Measurements from ENCODE around the gene USP9X.
"Not testable (repeated sequence)": the region's sequence is repeated elsewhere in the genome, so short reads cannot be mapped to it uniquely, and the experiment has no call there.

Gene USP9X

DNA sequence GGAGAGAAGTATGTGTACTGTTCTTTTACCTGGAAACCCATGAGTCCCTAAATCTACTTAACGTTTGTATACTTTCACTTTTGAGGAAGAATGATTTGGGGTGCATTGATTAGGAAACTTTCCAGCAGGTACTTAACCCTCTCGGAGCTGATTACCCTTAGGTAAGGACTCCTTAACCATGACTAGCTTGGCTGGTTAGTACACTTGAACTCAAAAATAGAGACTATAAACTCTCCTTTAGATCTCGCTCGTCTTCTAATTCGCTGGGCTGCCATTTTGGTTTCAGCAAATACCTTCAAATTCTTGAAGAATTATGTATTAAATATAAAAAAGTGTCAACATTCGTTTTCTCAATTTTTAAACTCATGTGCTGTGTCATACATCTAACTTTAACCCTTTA lies 2.0 kb downstream of the USP9X start:
- DNase-seq = no peak

DNA sequence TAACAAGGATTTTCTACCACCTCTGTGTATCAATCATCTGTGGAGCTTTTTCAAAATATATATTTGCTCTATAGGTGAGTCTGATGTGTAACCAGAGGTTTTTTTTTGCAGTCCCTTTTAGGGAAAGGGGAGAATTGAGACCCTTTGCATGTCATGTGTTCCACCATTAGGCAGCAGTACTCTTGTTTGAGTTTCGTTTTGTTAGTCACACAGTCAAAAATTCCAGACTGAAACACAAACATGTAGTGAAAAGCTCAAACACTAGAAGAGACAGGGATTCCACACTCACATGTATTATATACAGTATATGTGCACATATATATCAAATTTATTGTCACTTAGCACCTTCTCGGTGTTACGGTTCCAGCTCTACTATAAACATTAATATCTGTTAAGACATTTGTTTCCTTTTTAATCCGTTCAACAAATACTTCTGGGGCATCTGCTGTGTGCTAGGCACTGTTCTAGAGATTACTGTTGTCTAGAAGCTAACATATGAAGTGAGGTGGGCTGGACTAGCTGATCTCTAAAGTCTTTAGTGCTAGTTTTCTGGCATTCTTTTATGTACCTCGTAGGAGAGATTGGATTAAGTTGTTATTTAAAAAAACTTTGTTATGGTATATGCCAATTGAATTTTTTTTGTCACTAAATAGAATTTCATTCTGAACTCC lies 5.5 kb downstream of the USP9X start:
- DNase-seq = no peak

DNA sequence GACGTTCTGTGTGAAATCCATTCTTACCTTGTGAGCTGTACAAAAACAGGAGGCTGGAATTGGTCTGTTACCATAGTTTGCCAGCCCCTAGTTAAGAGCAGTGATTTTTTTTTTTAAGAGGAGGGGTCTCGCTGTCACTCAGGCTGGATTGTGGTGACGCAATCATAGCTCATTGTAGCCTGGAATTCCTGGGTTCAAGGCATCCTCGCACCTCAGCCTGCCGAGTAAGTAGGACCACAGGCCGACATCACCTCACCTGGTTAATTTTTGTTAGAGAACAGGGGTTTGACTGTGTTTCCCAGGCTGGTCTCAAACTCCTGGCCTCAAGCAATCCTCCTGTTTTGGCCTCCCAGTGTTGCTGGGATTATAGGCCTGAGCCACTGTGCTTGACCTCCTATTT lies 7.5 kb downstream of the USP9X start:
- DNase-seq = no peak

DNA sequence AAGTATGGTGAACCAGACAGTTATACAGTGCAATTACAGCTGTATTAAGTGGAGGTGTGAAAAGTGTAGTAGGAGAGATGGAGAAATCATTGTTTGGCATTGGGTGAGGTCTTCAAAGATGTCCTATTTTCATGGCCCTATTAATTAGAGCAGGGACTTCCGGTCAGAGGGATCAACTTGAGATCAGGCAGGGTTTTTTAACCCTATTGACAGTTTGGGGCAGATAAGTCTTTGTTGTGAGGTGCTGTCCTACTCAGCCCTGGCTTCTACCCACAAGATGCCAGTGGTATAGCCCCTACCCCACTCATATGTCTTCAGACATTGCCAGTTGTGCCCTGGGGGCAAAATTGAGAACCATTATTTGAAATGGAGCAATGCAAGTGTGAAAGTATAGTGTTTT lies 9.9 kb downstream of the USP9X start:
- DNase-seq = no peak

DNA sequence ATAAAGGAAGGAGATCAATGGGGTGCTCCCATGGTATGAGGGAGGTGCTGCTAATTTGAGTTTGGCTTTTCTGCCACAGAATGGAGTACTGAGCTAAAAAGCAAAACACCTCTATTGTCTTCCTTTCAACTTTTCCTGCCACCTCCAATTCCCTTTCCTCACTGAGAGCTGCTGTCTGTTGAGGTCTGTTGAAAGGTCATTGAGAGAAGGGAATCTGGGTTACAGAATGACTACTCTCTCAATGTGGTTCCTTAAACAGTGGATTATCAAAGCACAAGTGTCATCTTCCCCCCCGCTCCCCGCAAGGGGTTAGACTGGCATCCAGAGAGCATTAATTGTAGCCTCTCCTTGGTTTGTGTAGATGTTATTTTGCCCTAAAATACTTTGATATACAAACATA lies 10.7 kb downstream of the USP9X start:
- no peak for DNase-seq

DNA sequence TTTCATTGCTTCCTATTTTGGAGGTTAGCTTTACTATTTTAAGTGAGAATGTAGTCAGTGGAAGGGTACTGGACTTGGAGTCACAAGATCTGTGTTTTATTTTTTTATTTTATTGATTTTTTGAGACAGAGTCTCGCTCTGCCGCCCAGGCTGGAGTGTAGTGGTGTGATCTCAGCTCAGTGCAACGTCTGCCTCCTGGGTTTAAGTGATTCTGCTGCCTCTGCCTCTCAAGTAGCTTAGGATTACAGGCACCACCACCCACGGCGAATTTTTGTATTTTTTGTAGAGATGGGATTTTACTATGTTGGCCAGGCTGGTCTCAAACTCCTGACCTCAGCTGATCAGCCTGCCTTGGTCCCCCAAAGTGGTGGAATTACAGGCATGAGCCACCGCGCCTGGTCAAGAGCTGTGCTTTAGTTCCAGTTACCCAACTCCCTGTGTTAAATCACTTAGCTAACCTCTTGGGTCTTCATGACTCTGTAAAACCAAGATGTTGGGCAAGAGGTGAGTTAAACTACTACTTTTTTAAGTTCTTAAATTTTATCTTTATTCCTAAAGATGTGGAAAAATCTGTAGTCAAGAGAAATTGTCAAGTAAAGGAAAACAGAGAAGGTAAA lies 11.2 kb downstream of the USP9X start:
- no peak for DNase-seq

DNA sequence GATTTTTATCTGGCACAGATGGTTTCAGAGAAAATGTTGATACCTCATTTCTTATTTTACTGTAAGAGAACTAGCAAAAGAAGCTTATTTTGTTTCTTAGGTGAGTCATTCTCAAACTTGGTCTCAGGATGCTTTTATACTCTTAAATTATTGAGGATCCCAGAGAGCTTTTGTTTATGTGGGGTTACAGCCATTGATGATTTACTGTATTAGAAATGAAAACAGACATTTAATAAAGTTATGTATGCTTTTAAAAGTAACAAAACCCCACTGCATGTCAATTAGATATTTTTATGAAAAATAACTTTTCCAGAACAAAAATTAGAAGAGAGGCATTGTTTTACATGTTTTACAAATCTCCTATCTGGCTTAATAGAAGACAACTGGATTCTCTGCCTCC lies 12.1 kb downstream of the USP9X start:
- DNase-seq = no peak

DNA sequence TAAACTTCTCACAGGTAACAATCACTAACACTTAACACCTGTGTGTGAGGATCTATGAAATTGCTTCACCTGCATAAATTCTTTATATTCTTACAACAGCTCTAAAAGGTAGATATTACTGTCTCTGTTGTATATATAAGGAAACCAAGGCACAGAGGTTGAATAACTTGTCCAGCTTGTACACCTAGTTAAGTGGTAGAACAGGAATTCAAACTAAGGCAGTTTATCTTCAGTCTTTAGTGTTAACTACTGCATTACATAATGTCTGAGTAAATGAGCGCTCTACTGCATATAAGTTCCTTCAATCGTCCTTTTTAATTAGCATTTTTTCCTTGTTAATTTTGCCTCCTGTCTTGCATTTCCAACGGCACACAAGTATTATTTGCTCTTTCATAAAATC lies 15.0 kb downstream of the USP9X start:
- DNase-seq = no peak

DNA sequence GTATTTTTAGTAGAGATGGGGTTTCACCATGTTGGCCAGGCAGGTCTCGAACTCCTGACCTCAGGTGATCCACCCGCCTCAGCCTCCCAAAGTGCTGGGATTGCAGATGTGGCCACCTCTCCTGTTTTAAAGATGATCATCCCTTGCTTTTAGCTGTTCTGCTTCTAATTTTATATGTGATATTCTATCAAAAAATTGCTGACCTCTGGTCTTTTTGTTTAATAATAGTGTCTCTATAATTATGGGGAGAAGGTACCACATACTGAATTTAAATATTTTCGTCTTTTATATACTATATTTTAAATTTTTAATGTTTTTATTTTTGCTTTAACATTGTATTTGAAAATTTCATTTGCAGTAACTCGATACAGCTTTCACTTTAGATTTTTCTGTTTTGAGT lies 15.6 kb downstream of the USP9X start:
- DNase-seq = no peak

DNA sequence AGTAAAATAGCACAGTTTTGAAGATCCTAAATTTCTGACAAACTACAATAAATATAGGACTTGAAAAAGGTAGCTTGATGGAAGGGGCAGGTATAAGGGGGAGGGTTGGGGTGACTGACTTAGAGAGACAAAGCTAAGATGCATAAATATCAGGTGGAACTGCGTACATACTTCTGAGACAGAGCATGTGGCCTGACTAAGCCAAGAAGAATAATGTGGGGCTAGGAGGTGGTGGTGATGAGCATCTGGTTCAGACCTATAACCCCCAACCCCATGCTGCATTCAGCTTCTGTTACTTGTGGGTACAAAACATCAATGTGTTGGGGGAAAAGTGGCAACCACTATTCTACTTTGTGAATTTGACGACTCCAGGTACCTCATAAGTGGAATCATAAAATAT lies 19.8 kb downstream of the USP9X start:
- no peak for DNase-seq

DNA sequence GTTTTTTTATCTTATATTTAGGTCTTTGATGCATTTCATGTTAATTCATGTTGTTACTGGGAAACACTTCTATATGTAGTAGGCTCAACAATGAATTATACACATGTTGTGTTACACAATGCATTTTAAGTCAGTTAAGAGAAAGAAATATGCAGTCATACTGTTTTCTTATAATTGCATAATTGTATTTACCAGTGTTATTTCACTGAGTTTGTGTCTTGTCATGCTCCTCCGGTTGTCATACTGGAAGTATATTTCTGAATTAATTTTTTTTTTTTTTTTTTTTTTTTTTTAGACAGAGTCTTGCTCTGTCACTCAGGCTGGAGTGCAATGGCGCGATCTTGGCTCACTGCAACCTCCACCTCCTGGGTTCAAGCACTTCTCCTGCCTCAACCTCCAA lies 21.0 kb downstream of the USP9X start:
- DNase-seq = not testable (repeated sequence)

DNA sequence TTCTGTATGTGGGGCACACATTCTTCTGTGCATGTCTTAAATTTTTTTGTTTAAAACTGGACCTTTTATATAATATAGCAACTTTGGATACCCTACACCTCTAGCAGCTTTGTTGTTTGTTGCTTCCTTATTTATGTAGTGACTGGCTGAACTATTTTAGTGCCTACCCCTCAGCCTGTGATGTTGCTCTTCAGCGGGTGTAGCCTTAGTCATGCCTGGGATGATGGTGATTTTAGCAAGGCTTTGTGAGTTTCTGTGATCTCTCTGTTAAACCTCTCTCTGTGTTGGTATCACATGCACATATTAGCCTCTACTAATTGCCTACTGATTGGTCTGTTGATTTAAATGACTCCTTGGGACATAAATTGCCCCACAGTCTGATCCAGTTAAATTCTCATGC lies 22.8 kb downstream of the USP9X start:
- DNase-seq = no peak

DNA sequence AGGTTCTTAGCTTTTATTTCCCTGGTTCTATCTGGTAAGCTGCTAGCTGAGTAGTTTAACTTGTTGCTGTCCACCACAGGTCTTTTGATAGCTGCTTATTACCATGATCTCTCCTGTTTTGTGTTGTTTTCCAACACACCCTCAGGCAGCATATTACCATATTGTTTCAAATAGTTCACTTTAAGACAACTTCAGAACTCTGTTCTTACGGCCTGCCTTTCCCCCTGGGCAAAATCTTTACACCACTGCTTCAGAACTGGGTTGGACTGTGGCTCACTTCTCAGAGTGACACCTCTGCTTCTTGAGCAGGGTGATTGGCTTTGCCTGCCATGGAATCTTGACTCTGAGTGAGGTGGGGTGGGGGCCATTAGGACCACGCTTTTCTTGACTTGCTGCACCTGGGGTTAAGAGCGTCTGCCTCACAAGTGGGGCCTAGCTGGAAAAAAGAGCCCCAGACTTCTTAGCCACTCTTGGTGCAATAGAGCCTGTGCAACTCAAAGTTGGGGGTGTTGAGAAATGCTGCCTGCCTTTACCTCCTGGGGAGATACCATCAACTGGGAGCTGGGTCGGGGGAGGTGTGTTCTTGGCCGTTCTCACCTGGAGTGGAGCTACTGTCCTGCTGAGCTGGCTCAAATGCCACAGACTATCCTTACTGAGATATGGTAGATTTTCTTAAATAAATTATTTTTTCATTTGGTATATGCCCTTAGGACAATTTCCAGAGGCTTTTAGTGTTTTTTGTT lies 23.4 kb downstream of the USP9X start:
- DNase-seq = no peak

DNA sequence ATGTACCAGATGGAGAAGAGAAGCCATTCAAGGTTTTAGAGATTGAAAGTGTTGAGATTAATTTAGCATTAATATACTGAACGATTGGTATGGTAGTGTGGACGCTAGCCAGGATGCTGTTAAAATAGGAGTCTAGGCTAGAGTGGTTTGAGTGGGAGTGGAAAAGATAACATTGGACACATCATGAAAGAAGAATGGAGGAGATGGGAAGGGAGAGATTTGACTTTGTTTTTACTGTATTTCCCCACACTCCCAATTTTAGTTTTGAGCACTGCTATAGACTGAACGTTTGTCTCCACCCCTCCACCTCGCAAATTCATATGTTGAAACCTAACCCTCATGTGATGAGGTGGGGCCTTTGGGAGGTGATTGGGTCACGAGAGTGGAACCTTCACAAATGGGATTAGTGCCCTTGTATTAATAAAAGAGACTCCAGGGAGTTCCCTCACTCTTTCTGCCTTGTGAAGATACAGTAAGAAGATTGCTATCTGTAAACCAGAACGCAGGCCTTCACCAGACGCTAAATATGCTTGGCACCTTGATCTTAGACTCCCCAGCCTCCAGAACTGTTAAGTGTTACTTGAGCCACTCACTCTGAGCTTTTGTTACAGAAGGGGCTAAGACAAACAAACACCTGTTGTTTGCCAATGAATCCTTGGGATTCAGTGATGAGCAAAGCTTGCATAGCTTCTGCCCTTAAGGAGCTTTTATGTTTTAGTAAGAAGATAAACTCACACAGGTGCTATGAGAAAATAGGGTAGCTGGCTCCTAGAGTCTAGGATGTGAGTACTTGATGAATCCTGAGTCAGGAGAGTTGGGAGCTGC lies 25.8 kb downstream of the USP9X start:
- DNase-seq = no peak

DNA sequence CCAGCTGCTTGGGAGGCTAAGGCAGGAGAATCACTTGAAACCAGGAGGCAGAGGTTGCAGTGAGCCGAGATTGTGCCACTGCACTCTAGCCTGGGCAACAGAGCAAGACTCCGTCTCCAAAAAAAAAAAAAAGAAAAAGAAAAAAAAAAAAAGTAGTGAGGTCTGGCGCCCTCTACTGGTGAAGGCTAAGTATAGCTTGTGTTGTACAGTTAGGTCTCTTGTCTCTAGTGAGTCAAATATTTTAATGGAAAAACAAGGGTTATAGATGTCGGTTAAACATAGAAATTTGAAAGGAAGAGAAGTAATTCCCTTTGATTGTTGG lies 29.8 kb downstream of the USP9X start:
- peak; percentile 25 for DNase-seq

DNA sequence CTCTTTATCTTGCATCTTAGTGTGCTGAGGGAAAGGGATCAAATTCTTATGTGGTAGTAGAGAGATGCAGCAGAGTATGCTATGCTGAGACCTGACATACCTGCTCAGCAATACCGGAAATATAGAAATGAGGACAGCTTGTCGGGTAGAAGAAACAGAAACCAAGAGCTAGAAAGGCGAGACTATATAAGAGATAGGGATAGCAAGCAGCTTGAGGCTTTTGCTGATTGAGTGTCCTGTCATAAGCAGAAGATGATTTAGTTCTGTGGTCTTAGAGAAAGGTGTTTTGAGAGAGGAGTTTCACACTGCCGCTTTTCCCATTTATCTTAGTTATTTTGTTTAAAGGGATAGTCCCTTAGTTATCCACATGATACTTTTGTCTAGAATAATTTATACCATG lies 31.7 kb downstream of the USP9X start:
- DNase-seq = no peak

DNA sequence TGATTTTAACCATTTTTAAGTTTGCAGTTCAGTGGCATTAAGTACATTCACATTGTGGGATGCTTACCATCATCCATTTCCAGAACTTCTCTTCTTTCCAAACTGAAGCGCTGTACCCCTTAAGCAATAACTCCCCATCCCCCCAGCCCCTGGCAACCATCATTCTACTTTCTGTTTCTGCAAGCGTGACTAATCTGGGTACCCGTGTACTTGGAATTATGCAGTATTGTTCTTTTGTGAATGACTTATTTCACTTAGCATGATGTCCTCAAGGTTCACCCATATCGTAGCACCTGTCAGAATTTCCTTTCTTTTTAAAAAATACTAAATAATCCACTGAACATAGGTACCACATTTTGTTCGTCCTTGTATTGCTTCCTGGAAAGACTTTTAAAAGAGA lies 32.9 kb downstream of the USP9X start:
- DNase-seq = no peak

DNA sequence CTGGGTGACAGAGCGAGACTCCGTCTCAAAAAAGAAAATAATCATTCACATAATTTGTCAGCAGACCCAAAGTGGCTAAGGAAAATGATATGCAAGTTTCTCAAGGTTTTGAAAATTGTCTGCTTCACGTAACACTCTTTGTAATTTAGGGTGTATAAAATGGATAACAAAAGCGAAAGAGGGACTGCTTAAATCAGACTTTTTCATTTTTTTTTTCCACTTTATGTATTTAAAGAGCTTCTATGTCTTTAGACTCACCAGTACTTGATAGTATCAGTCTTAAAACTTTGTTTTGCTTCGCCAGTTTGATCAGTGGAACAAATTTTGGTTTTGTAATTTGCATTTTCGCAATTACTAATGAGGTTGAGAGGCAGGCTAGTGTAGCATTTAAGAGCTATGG lies 34.6 kb downstream of the USP9X start:
- no peak for DNase-seq

DNA sequence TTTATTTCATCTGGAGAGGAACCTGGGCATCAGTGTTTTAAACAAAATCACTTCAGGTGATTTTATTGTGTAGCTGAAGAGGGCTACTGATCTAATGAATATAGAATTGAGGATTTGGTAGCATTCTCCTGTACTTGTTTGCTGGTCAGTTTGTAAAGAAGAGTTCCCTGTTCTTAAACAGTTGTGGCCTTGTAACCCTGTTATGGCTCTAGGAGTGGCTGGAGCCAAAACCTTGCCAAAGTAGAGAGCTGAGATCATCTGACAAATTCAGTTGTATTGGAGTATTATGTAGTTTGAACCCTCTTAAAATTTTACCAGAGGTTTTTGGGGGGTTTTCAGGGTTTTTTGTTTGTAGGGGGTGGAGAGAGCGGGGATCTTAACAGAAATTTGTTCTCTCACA lies 36.5 kb downstream of the USP9X start:
- no peak for DNase-seq

DNA sequence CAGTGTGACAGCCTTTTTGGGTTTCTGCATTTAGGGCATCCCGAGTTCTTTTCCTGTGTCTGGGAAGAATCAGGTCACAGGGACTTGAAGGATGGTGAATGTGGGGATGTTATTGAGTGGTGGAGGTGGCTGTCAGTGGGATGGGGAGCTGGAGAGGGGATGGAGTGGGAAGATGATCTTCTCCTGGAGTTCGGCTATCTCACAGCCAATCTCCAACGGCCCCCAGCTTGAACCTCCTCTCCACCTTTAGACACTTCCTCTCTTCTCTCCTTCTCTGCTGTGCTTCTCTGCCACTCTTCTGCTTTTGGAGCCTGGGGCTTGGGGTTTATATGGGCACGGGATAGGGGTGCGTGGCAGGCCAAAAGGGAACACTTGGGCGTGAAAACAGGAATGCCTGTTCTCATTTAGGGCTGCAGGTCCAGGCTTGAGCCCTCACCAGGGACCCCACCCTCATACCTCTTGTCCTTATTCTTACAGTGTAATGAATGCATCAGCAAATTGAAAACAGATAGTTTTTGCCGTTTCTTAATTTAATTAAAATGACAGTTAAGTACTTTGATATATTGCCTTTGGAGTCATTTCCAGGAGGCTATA lies 37.5 kb downstream of the USP9X start:
- DNase-seq = no peak

DNA sequence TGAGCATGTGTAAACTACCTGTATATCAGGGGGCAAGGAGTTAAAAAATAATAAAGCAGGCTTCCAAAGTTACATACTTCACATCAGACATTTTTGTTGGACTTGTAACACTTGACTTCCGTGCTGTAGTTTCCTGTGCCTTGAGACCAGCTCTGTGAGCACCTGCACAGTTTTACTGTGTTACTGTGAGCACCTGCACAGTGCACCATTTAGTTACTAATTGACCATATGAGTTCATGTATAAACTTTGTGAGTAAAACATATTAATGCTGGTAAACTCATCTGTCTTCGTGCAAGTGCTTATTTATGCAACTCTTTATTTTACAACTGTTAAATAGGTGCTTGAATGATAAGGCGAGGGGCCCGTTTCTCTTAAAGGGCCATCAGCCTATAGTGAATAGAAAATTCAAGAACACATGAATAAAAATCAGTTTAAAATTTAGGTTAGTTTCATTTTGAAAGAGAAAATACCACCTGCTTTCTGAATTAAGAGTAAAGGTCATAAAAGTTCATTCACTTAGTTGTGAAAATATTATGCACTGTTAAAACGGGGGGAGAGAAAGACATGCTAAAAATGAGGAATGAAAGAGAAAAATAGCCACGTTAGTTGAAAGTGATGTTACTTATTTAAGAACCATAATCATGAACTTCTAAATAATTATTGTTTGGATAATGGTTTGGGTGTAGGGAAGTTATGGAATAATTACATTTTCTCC lies 42.4 kb downstream of the USP9X start:
- DNase-seq = no peak

DNA sequence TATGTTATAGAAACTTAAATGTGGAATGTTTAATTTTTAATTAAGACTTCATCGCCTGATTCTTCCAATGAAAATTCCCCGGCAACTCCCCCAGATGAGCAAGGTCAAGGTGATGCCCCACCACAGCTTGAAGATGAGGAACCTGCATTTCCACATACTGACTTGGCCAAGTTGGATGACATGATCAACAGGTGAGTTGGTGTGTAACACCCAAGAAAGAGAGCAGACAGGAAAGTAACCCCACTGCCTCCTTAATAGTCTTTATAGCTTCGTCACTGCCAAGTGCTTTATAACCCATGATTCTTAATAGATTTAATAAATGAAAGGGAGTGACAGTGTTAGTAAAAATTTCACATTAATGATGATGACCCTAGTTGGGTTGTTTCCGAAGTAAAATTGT lies 43.7 kb downstream of the USP9X start:
- no peak for DNase-seq

DNA sequence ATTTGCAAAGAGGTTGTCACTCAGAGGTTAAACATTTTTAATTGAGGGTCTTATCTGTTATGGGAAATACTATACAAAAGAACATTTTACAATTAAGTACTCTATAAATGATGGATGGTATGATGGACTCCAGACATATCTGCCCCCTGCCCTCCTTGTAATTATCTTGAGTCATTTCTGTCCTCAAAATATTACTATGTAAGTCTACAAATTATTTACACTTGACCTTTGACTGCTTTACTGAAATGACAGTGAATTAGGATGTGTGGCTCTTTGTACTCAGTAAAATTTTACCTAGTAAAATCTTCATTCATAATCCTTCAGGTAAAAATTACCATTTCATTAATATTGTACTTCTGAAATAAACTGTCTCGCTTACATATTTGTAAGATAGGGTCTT lies 46.5 kb downstream of the USP9X start:
- no peak for DNase-seq
